NB4 (cell line): ENCODE results near the gene PLEKHA6.

ENCODE experiments used
- DNase-seq: peaks from one replicate; pipeline ENCODE4 v3.0.0; 2010; ENCODE audit warnings: low read depth
- H3K4me3 ChIP-seq: one replicate; pipeline ENCODE4 v1.5.1; 2011; ENCODE audit warnings: mild to moderate bottlenecking, low read depth, low read length, moderate library complexity
- CTCF ChIP-seq: IDR thresholded peaks from one replicate; pipeline ENCODE4 v1.5.1; 2012; ENCODE audit warnings: low read depth, low read length
- MAX ChIP-seq: IDR thresholded peaks from 2 replicates; pipeline ENCODE4 v1.6.1; 2011; ENCODE audit warnings: low read depth, low read length
- MYC ChIP-seq: IDR thresholded peaks from 2 replicates; pipeline ENCODE4 v1.6.1; 2011; ENCODE audit warnings: low read depth, low read length
- POLR2A ChIP-seq: IDR thresholded peaks from 2 replicates; pipeline ENCODE4 v1.6.1; 2011; ENCODE audit warnings: mild to moderate bottlenecking; ENCODE audit not compliant: insufficient read length; ENCODE audit errors: extremely low read depth

PLEKHA6 gene

DNA sequence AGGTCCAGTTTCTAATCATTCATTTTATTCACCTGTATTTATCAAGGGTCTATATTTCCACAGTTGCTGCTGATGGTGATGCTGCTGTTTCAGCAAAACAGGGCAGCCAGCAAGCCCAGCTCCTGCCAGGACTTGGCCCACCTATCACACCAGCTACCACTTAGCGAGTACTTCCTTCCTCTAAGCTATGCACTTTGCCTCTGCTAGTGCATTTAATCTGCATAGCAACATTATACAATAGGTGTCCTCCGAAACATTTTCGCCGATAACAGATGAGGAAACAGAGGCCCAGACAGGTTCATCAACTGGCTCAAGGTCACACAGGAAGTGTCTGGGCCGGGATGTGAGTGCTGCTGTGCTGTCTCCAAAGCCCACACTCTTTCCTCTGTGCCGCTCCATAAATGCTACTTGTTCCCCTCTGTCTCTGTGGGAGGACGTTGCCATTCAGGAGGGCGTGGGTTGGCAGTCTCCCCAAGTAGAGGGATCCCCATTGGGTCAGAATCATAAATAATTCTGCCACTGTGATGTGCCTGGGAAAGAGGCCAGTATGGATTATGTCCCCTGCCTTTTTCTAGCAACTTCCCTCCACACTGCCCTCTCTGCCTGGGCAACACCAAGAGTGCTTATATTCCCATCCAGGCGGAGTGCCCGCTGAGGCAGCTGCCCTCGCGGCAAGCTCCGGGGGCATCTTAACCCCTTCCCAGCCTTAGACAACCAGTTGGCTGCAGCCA, 9.4 kb upstream of the PLEKHA6 start:
- TF ChIP-seq MYC (no peak), MAX (no peak), CTCF (no peak), POLR2A (no peak)
- no peak overlapping the region for H3K4me3 ChIP-seq
- no peak for DNase-seq

- no peak for TF ChIP-seq CTCF
- TF ChIP-seq MAX, result no peak
- DNase-seq, result no peak
- no peak overlapping the region for H3K4me3 ChIP-seq
Measured at GRCh38 chr1:204367956-204368355, 8.2 kb upstream of the PLEKHA6 start.

- H3K4me3 ChIP-seq, result no peak overlapping the region
- TF ChIP-seq POLR2A, result no peak
- no peak for TF ChIP-seq MYC
- no peak for TF ChIP-seq CTCF
- TF ChIP-seq MAX, result no peak
- no peak for DNase-seq
Measured at GRCh38 chr1:204367193-204367858, 7.6 kb upstream of the PLEKHA6 start.

GRCh38 chr1:204366759-204367158, 7.0 kb upstream of the PLEKHA6 start:
- H3K4me3 ChIP-seq, result no peak overlapping the region
- DNase-seq, result peak; percentile 33
- TF ChIP-seq MAX, result no peak
- peak; percentile 74 for TF ChIP-seq CTCF

DNA sequence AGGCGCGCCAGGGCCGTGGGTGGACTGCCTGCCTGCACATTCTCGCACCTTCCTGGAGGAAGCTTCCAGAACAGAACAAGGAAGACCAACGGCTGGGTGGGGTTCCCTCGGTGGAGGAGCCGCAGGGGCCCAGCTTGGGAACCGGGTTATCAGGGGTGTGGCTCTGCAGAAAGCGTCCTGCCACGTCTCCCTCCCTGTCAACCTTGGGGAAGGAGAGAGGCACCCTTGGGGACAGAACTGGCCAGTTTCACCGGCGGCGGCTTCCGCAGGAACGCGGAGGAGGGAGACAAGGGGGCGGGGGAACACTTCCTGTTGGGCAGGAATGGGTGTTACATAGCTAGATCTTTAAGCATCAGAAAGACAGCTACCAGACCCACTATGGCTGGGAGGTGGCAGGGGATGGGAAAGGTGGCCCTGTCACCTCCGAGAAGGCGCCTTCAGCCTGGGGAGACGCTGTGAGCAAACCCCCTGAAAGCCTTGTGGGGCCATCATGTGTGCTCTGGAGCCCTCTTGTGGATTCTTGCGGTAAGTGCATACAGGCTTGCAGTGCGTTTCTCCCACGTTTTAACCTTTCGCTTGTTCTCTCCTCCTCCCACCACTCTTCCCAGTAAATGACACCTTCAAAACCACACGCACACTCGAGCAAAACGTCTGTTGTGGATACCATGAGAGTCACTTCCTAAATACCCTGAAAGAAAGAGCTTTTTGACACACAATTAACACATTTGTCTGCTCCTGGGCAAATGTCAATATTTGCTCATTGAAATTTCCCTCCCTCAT, 3.8 kb upstream of the PLEKHA6 start:
- H3K4me3 ChIP-seq, result peak overlapping the region; percentile 23
- TF ChIP-seq POLR2A (no peak), CTCF (peak; percentile 86), MAX (peak; percentile 45; the same call in 1 of the 2 replicates)
- peak; percentile 83 for DNase-seq
